IMR-90 (cell line): ENCODE measurements around the gene GPR157. TPM values are rescaled to one million over a fixed set of nuclear protein-coding genes. Genes with fewer than 3 reads are reported as not detected.
A peak's percentile ranks its signal among the peaks of the same experiment; 100 is the strongest.

Experiments used
- ATAC-seq: fragments of 200-7000 bp; cut with Tn5 transposase; 2 replicates; pipeline ENCODE4 v1.9.1; 2020; ENCODE audit warnings: low read depth, mild to moderate bottlenecking, moderate library complexity
- BruUV-seq: library from RNA; stranded (reverse); fragments of 400-500 nt; replicated peaks from 2 replicates; lab custom pipeline; 2021; lab: Mats Ljungman, UMichigan
- CTCF ChIA-PET: fragments of 300-600 bp; formaldehyde crosslinking; extraction: SDS; loops from one replicate; lab custom pipeline; 2021; ENCODE audit warnings: antibody characterized with exemption; lab: Yijun Ruan, JAX
- POLR2A ChIA-PET: fragments of 300-600 bp; sonication (Branson Sonifier 250); formaldehyde crosslinking; loops from one replicate; lab custom pipeline; 2022; ENCODE audit warnings: antibody characterized with exemption; ENCODE audit not compliant: unreplicated experiment; lab: Charles Lee
- DNase-seq: peaks from one replicate; pipeline ENCODE4 v3.0.0; 2013
- H2AFZ ChIP-seq: replicated peaks from 2 replicates; pipeline ENCODE3; 2013; ENCODE audit warnings: low read length, mild to moderate bottlenecking; ENCODE audit not compliant: poor library complexity
- H2AK5ac ChIP-seq: 2 replicates; pipeline ENCODE4 v1.6.1; 2013; ENCODE audit warnings: low read depth, low read length, inconsistent platforms
- H2AK9ac ChIP-seq: replicated peaks from 2 replicates; pipeline ENCODE3; 2013; ENCODE audit warnings: mild to moderate bottlenecking, low read depth, low read length, moderate library complexity; ENCODE audit not compliant: poor library complexity
- H2BK120ac ChIP-seq: 2 replicates; pipeline ENCODE4 v1.6.1; 2013; ENCODE audit warnings: low read depth, low read length, inconsistent platforms
- H2BK15ac ChIP-seq: 3 replicates; pipeline ENCODE4 v1.6.1; 2013; ENCODE audit warnings: low read depth, low read length, inconsistent platforms
- H2BK20ac ChIP-seq: 2 replicates; pipeline ENCODE4 v1.6.1; 2013; ENCODE audit warnings: low read depth, mild to moderate bottlenecking, inconsistent platforms, low read length, moderate library complexity
- H2BK5ac ChIP-seq: 2 replicates; pipeline ENCODE4 v1.6.1; 2013; ENCODE audit warnings: mild to moderate bottlenecking, low read depth, low read length, inconsistent platforms; ENCODE audit not compliant: poor library complexity, severe bottlenecking
- H3K14ac ChIP-seq: replicated peaks from 2 replicates; pipeline ENCODE4 v1.6.1; 2013; ENCODE audit warnings: low read depth, low read length, inconsistent platforms
- H3K18ac ChIP-seq: 2 replicates; pipeline ENCODE4 v1.6.1; 2013; ENCODE audit warnings: low read depth, low read length, control low read depth
- H3K23ac ChIP-seq: 2 replicates; pipeline ENCODE4 v1.6.1; 2013; ENCODE audit warnings: low read depth, low read length, inconsistent platforms
- H3K27ac ChIP-seq: 2 replicates; pipeline ENCODE4 v1.5.1; 2013; ENCODE audit warnings: mild to moderate bottlenecking, control low read depth, low read length; ENCODE audit not compliant: insufficient read depth
- H3K27me3 ChIP-seq: 2 replicates; pipeline ENCODE4 v1.6.1; 2013; ENCODE audit warnings: low read length; ENCODE audit not compliant: control insufficient read depth, insufficient read depth
- H3K36me3 ChIP-seq: 2 replicates; pipeline ENCODE4 v1.6.1; 2013; ENCODE audit warnings: low read length, mixed read lengths; ENCODE audit not compliant: control insufficient read depth, insufficient read depth
- H3K4ac ChIP-seq: 2 replicates; pipeline ENCODE4 v1.6.1; 2013; ENCODE audit warnings: low read depth, low read length, inconsistent platforms
- H3K4me1 ChIP-seq: 2 replicates; pipeline ENCODE4 v1.6.1; 2013; ENCODE audit warnings: low read length, mixed read lengths; ENCODE audit not compliant: control insufficient read depth, insufficient read depth
- H3K4me2 ChIP-seq: 2 replicates; pipeline ENCODE4 v1.6.1; 2013; ENCODE audit warnings: low read depth, mild to moderate bottlenecking, control low read depth, low read length, moderate library complexity
- H3K4me3 ChIP-seq: 2 replicates; pipeline ENCODE4 v1.5.1; 2013; ENCODE audit warnings: low read depth, mild to moderate bottlenecking, control low read depth, low read length, moderate library complexity; ENCODE audit not compliant: insufficient read depth
- H3K56ac ChIP-seq: 2 replicates; pipeline ENCODE4 v1.6.1; 2013; ENCODE audit warnings: low read length, inconsistent platforms; ENCODE audit not compliant: insufficient read depth; ENCODE audit errors: extremely low read depth
- H3K79me1 ChIP-seq, 2 experiments: 2 replicates each; pipeline ENCODE4 v1.6.1; 2013; ENCODE audit warnings: low read length in 2 of 2, inconsistent platforms in 1 of 2, low read depth in 1 of 2
- H3K9ac ChIP-seq: 2 replicates; pipeline ENCODE4 v1.6.1; 2013; ENCODE audit warnings: low read depth, low read length, control low read depth
- H3K9me1 ChIP-seq: 2 replicates; pipeline ENCODE4 v1.6.1; 2013; ENCODE audit warnings: low read length, inconsistent platforms; ENCODE audit not compliant: insufficient read depth
- H3K9me3 ChIP-seq: 2 replicates; pipeline ENCODE4 v1.6.1; 2013; ENCODE audit warnings: low read length; ENCODE audit not compliant: control insufficient read depth, insufficient read depth
- H4K20me1 ChIP-seq: 2 replicates; pipeline ENCODE4 v1.6.1; 2013; ENCODE audit warnings: low read length, inconsistent platforms; ENCODE audit not compliant: insufficient read depth
- H4K5ac ChIP-seq: 2 replicates; pipeline ENCODE4 v1.6.1; 2013; ENCODE audit warnings: mild to moderate bottlenecking, low read depth, low read length, control low read depth
- H4K8ac ChIP-seq, 2 experiments: 2 replicates each; pipeline ENCODE4 v1.6.1; 2013; ENCODE audit warnings: low read depth in 2 of 2, low read length in 2 of 2, control low read depth in 1 of 2, inconsistent platforms in 1 of 2
- H4K91ac ChIP-seq: 2 replicates; pipeline ENCODE4 v1.6.1; 2013; ENCODE audit warnings: low read depth, low read length, inconsistent platforms; ENCODE audit not compliant: insufficient read depth
- MXI1 ChIP-seq: IDR thresholded peaks from 2 replicates; pipeline ENCODE4 v1.6.1; 2012; ENCODE audit warnings: low read depth, mild to moderate bottlenecking, low read length, moderate library complexity, borderline replicate concordance
- RAD21 ChIP-seq: IDR thresholded peaks from 2 replicates; pipeline ENCODE4 v1.6.1; 2012; ENCODE audit warnings: low read length, improper control_type of control experiment
- WGBS, 2 experiments: methylation state at CpG; one replicate each; pipeline versions ENCODE4 v1.1.5 to v1.1.7; 2013; ENCODE audit warnings: missing lambda C conversion rate in 2 of 2; ENCODE audit not compliant: insufficient read length in 1 of 2; ENCODE audit errors: extremely low coverage in 2 of 2; 5-methylcytosine and 5-hydroxymethylcytosine counted together
- dilution Hi-C: fragments of 300-500 bp; cut with HindIII; formaldehyde crosslinking; loops from one replicate; pipeline ENCODE4 v1.14.3; 2018; ENCODE audit warnings: low sequenced_read_pairs; ENCODE audit not compliant: unreplicated experiment
- in situ Hi-C: fragments of 300-500 bp; cut with MboI; formaldehyde crosslinking; loops from 3 replicates; pipeline ENCODE4 v1.14.3; 2019; ENCODE audit warnings: low sequenced_read_pairs, inconsistent platforms, mixed read lengths
- intact Hi-C: fragments of 100-400 bp; cut with micrococcal nuclease; formaldehyde crosslinking; loops from 2 replicates; pipeline ENCODE4 v1.10.0; 2022
- polyA plus RNA-seq, 3 experiments: library from polyadenylated mRNA; depleted of rRNA; stranded (reverse); fragments of >200 nt; gene quantifications; 2 replicates each; pipeline ENCODE4 v1.2.3, GENCODE V29; 2012; ENCODE audit warnings: low replicate concordance in 1 of 3
- total RNA-seq: library from RNA; depleted of rRNA; stranded (reverse); fragments of >200 nt; gene quantifications from 2 replicates; pipeline ENCODE4 v1.2.3, GENCODE V29; 2012

GPR157 gene
- total and polyA plus RNA-seq, 2 of the 4 experiments (the other 2 are of a cell fraction) = 1.8 to 2.7 TPM

DNA sequence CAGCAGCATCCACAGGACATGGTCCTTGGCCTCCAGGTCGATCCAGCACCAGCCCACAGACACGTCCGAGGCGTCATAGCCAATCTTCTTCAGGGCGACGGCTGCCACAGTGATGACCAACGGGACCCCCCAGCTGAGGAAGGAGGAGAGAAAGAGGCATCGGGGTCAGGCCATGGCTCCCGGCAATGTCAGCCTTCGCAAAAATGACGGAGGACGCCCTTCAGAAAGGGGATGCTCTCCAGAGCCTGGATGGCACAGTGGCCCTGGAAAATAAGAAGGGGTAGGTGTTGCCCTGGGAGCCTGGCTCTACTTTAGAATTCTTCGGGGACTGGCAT is 17.6 kb downstream of the GPR157 start:
- in situ Hi-C loops (loop anchor here (5.0 kb wide), 1 partner anchor 86 kb away; no protein-coding TSS in a partner anchor), intact Hi-C loops (loop anchor here (2.0 to 5.0 kb wide), 3 partner anchors 156 to 379 kb away; no protein-coding TSS in a partner anchor), dilution Hi-C loops (no loop called here)
- TF ChIP-seq RAD21 (no peak), MXI1 (no peak)
- Histone ChIP-seq H3K4me1 (peaks cover 2% of the 10 kb centered on the region; the same call in 1 of the 2 replicates), H3K79me1 (peaks cover 0 to 3% of the 10 kb centered on the region in 2 experiments; a peak in 1 of 4 replicates), H3K27ac (no peak overlapping the region), H4K91ac (no peak overlapping the region), H2BK120ac (no peak overlapping the region), H2AFZ (peak overlapping the region; percentile 6), H4K20me1 (no peaks in the 10 kb centered on the region; the same call in none of the 2 replicates), H4K5ac (no peak overlapping the region), H2AK5ac (no peak overlapping the region), H3K56ac (no peak overlapping the region), H3K9ac (no peak overlapping the region), H3K36me3 (no peaks in the 10 kb centered on the region; the same call in 1 of the 2 replicates), H2BK20ac (no peak overlapping the region), H3K4ac (no peak overlapping the region), H4K8ac (no peak overlapping the region), H3K9me1 (no peaks in the 10 kb centered on the region), H3K27me3 (no peaks in the 10 kb centered on the region), H2AK9ac (no peak overlapping the region), H3K9me3 (no peaks in the 10 kb centered on the region), H3K18ac (no peak overlapping the region), H3K4me3 (no peak overlapping the region), H3K4me2 (no peak overlapping the region), H3K23ac (no peak overlapping the region), H2BK15ac (no peak overlapping the region), H3K14ac (no peak overlapping the region), H2BK5ac (no peak overlapping the region)
- BruUV-seq = no TSS peak
- POLR2A ChIA-PET = no interaction called here
- CTCF ChIA-PET = interaction anchor here (1.0 to 1.4 kb wide), 5 partner anchors 10 to 250 kb away, joined by 3 to 7 read pairs (median 4); no protein-coding TSS in a partner anchor
- no peak for DNase-seq
- WGBS, 2 experiments = 92% methylated on average over 9 of the region's 13 CpGs; no CpG with 5 or more reads in 1 of the 2 experiments
- no peak for ATAC-seq
